ENCODE results near the gene PRAMEF1. TPM values are rescaled to one million over a fixed set of nuclear protein-coding genes. Genes with fewer than 3 reads are reported as not detected.
"Not testable (repeated sequence)": the region's sequence is repeated elsewhere in the genome, so short reads cannot be mapped to it uniquely, and the experiment has no call there.

PRAMEF1 gene
- not detected in 2 replicates for total RNA-seq (2014; rRNA removed; shearing (Covaris generic))
- polyA plus RNA-seq (2016; fragmentation: Nextera tagmentation; extraction: Ambion mirVana): not detected in 2 replicates

GRCh38 chr1:12791097-12791496, at the start of gene PRAMEF1:
Gene PRAMEF1 (plus strand): TSS chr1:12791397. CDS start chr1:12793228, 1,831 bp downstream.
- H2AFZ ChIP-seq; H3K9me2 ChIP-seq (ENCODE audit: insufficient read depth); H3K4me2 ChIP-seq (ENCODE audit: unreplicated experiment); H3K27ac ChIP-seq; H3K9me3 ChIP-seq (ENCODE audit: low read depth); H4K20me1 ChIP-seq (ENCODE audit: insufficient read depth); in situ Hi-C loops (cut with MboI); H3K27me3 ChIP-seq (replicated peaks; ENCODE audit: insufficient read depth); H3K9ac ChIP-seq; H3K79me2 ChIP-seq (ENCODE audit: insufficient read depth); H3K4me1 ChIP-seq (ENCODE audit: insufficient read depth); H3K4me3 ChIP-seq; H3K36me3 ChIP-seq (ENCODE audit: low read depth); H3F3A ChIP-seq (ENCODE audit: insufficient read depth); DNase-seq: not testable (repeated sequence)
- 33 to 34% methylated on average over 5 of the region's 5 CpGs for WGBS, 2 experiments (ENCODE audit: low coverage in 1 of 2, low lambda C conversion rate in 2 of 2, missing lambda C conversion rate in 2 of 2)

- no peak overlapping the region for H3K4me3 ChIP-seq
- no peak overlapping the region for H3K4me2 ChIP-seq (ENCODE audit: unreplicated experiment)
- in situ Hi-C loops (cut with MboI): no loop called here
- TF ChIP-seq EZH2phosphoT487 (IDR thresholded peaks at IDR 0.05; ENCODE audit: insufficient read depth, low read depth) (no peak), EZH2 (IDR thresholded peaks at IDR 0.05; ENCODE audit: insufficient read depth, poor library complexity, severe bottlenecking) (no peak)
- no peak overlapping the region for H2AFZ ChIP-seq
- H3K9me2 ChIP-seq (ENCODE audit: insufficient read depth): no peaks in the 10 kb centered on the region
- no peaks in the 10 kb centered on the region for H3F3A ChIP-seq (ENCODE audit: insufficient read depth)
- no peak overlapping the region for H3K27ac ChIP-seq
- no peak for DNase-seq
- H4K20me1 ChIP-seq (ENCODE audit: insufficient read depth): no peaks in the 10 kb centered on the region; the same call in 1 of the 2 replicates
- H3K79me2 ChIP-seq (ENCODE audit: insufficient read depth): no peaks in the 10 kb centered on the region
- H3K9ac ChIP-seq: no peak overlapping the region
- no peaks in the 10 kb centered on the region for H3K4me1 ChIP-seq (ENCODE audit: insufficient read depth)
- WGBS, 2 experiments (ENCODE audit: low coverage in 1 of 2, low lambda C conversion rate in 2 of 2, missing lambda C conversion rate in 2 of 2): 18 to 22% methylated on average over 3 of the region's 3 CpGs
- H3K9me3 ChIP-seq (ENCODE audit: low read depth): no peaks in the 10 kb centered on the region
- H3K36me3 ChIP-seq (ENCODE audit: low read depth): no peaks in the 10 kb centered on the region
- H3K27me3 ChIP-seq (replicated peaks; ENCODE audit: insufficient read depth): no peaks in the 10 kb centered on the region
Measured at GRCh38 chr1:12741946-12742345, 49.3 kb upstream of the PRAMEF1 start.

GRCh38 chr1:12745126-12745991, 45.8 kb upstream of the PRAMEF1 start:
- Histone ChIP-seq H3K4me2 (ENCODE audit: unreplicated experiment) (no peak overlapping the region), H3K27me3 (replicated peaks; ENCODE audit: insufficient read depth) (no peaks in the 10 kb centered on the region), H3K27ac (no peak overlapping the region), H3K9me2 (ENCODE audit: insufficient read depth) (no peaks in the 10 kb centered on the region), H3K9ac (no peak overlapping the region), H3K36me3 (ENCODE audit: low read depth) (no peaks in the 10 kb centered on the region), H3K4me1 (ENCODE audit: insufficient read depth) (no peaks in the 10 kb centered on the region), H3F3A (ENCODE audit: insufficient read depth) (no peaks in the 10 kb centered on the region), H2AFZ (peak overlapping the region; percentile 19; the same call in 1 of the 2 replicates), H4K20me1 (ENCODE audit: insufficient read depth) (no peaks in the 10 kb centered on the region; the same call in 1 of the 2 replicates), H3K79me2 (ENCODE audit: insufficient read depth) (no peaks in the 10 kb centered on the region), H3K4me3 (no peak overlapping the region), H3K9me3 (ENCODE audit: low read depth) (peaks cover 4% of the 10 kb centered on the region)
- in situ Hi-C loops (cut with MboI): no loop called here
- TF ChIP-seq EZH2 (IDR thresholded peaks at IDR 0.05; ENCODE audit: insufficient read depth, poor library complexity, severe bottlenecking): no peak
- TF ChIP-seq EZH2phosphoT487 (IDR thresholded peaks at IDR 0.05; ENCODE audit: insufficient read depth, low read depth): no peak
- 18 to 20% methylated on average over 3 of the region's 3 CpGs for WGBS, 2 experiments (ENCODE audit: low coverage in 1 of 2, low lambda C conversion rate in 2 of 2, missing lambda C conversion rate in 2 of 2)
- peak; percentile 24 for DNase-seq

GRCh38 chr1:12745992-12746323, 45.2 kb upstream of the PRAMEF1 start, which contains the start of gene CFAP107:
Gene CFAP107 (plus strand): TSS chr1:12746200. CDS start chr1:12746431, 231 bp downstream.
- Histone ChIP-seq H4K20me1 (ENCODE audit: insufficient read depth) (no peaks in the 10 kb centered on the region; the same call in 1 of the 2 replicates), H3K79me2 (ENCODE audit: insufficient read depth) (no peaks in the 10 kb centered on the region), H3F3A (ENCODE audit: insufficient read depth) (no peaks in the 10 kb centered on the region), H3K9ac (no peak within 1 kb of the TSS), H3K27ac (no peak within 1 kb of the TSS), H3K36me3 (ENCODE audit: low read depth) (no peaks in the 10 kb centered on the region), H3K4me1 (ENCODE audit: insufficient read depth) (no peaks in the 10 kb centered on the region), H3K9me3 (ENCODE audit: low read depth) (peaks cover 4% of the 10 kb centered on the region), H3K27me3 (replicated peaks; ENCODE audit: insufficient read depth) (no peaks in the 10 kb centered on the region), H3K4me3 (no peak within 1 kb of the TSS), H2AFZ (peak within 1 kb of the TSS; percentile 19; the same call in 1 of the 2 replicates), H3K9me2 (ENCODE audit: insufficient read depth) (no peaks in the 10 kb centered on the region), H3K4me2 (ENCODE audit: unreplicated experiment) (no peak within 1 kb of the TSS)
- DNase-seq: peak; percentile 52
- WGBS, 2 experiments (ENCODE audit: low coverage in 1 of 2, low lambda C conversion rate in 2 of 2, missing lambda C conversion rate in 2 of 2): 5 to 10% methylated on average over 2 of the region's 2 CpGs
- in situ Hi-C loops (cut with MboI): no loop called here
- TF ChIP-seq EZH2phosphoT487 (IDR thresholded peaks at IDR 0.05; ENCODE audit: insufficient read depth, low read depth): no peak
- TF ChIP-seq EZH2 (IDR thresholded peaks at IDR 0.05; ENCODE audit: insufficient read depth, poor library complexity, severe bottlenecking): no peak
